Measurements from ENCODE around the gene CHRNA10.

Gene CHRNA10

DNA sequence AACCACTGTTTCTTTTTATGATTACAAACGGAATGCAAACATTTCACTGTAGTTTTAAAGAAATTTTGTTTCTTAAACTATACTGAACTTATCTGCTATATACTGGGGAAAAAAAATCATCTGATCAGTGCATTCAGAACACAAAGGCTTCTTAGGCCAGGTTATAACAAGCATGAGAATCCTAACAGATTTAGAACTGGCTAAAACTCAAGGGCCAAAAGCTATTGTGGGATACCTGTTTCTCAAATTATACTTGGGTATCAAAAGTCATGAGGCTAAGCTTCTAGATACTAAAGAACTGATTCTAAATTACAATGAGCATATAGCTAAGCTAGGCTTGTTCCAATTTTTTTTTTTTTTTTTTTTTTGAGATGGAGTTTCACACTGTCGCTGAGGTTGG is 29.7 kb upstream of the CHRNA10 start:
- no peak overlapping the region for H3K4me3 ChIP-seq (ENCODE audit: low read depth, low read length)
- TF ChIP-seq, protein P1, sequence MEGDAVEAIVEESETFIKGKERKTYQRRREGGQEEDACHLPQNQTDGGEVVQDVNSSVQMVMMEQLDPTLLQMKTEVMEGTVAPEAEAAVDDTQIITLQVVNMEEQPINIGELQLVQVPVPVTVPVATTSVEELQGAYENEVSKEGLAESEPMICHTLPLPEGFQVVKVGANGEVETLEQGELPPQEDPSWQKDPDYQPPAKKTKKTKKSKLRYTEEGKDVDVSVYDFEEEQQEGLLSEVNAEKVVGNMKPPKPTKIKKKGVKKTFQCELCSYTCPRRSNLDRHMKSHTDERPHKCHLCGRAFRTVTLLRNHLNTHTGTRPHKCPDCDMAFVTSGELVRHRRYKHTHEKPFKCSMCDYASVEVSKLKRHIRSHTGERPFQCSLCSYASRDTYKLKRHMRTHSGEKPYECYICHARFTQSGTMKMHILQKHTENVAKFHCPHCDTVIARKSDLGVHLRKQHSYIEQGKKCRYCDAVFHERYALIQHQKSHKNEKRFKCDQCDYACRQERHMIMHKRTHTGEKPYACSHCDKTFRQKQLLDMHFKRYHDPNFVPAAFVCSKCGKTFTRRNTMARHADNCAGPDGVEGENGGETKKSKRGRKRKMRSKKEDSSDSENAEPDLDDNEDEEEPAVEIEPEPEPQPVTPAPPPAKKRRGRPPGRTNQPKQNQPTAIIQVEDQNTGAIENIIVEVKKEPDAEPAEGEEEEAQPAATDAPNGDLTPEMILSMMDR (IDR thresholded peaks at IDR 0.05; ENCODE audit: insufficient read depth, low read depth, low read length, missing control alignments): no peak
- no peak for DNase-seq (ENCODE audit: low read depth)

DNA sequence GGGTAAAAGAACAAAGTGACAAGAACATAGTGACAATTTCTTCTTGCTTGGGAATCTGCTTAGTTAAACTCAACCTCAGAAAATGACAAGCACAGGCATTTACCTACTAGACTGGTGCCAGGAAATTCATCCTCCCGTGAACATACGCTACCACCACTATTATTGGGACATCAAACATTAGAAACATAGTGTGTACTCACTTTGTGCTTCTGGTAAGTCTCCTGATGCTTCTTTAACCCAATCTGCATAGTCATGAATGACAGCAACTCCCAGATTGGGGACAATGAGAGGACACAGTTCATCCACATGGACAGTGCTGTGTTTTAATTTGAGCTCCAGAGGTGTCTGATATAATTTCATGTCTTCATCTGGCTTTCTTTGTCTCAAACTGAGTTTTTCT is 29.2 kb upstream of the CHRNA10 start:
- H3K4me3 ChIP-seq (ENCODE audit: low read depth, low read length): no peak overlapping the region
- no peak for DNase-seq (ENCODE audit: low read depth)
- TF ChIP-seq, protein P1 (IDR thresholded peaks at IDR 0.05; ENCODE audit: insufficient read depth, low read depth, low read length, missing control alignments): no peak

DNA sequence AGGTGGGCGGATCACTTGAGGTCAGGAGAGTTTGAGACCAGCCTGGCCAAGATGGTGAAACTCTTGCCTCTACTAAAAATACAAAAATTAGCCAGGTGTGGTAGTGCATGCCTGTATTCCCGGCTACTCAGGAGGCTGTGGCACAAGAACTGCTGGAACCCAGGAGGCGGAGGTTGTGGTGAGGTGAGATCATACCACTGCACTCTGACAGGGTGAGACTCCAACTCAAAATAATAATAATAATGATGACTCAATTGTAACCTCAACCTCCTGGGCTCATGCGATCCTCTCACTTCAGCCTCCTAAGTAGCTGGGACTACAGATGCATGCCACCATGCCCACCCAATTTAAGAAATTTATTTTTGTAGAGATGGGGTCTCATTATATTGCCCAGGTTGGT is 15.6 kb upstream of the CHRNA10 start:
- no peak overlapping the region for H3K4me3 ChIP-seq (ENCODE audit: low read depth, low read length)
- TF ChIP-seq, protein P1 (IDR thresholded peaks at IDR 0.05; ENCODE audit: insufficient read depth, low read depth, low read length, missing control alignments): no peak
- DNase-seq (ENCODE audit: low read depth): no peak

DNA sequence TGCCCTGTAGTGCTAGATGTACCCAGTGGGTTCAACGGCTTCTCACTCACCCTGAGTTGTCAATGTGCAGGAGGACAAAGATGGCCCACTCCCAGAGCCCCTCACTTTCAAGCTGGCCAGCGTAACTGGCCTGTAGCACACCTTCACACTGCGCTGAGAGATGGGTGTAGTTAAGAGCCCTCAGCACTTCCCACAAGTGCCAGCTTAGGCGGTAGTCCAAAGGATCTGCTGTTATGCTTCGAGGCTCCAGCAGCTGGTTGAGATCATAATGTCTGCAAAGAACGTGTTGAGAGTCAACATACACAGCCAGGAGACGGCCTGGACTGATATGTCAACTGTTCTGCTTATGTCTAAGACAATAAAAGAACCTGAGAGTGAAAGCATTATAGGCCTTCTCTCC is 14.7 kb upstream of the CHRNA10 start:
- H3K4me3 ChIP-seq (ENCODE audit: low read depth, low read length): no peak overlapping the region
- TF ChIP-seq, protein P1 (IDR thresholded peaks at IDR 0.05; ENCODE audit: insufficient read depth, low read depth, low read length, missing control alignments): no peak
- DNase-seq (ENCODE audit: low read depth): no peak

DNA sequence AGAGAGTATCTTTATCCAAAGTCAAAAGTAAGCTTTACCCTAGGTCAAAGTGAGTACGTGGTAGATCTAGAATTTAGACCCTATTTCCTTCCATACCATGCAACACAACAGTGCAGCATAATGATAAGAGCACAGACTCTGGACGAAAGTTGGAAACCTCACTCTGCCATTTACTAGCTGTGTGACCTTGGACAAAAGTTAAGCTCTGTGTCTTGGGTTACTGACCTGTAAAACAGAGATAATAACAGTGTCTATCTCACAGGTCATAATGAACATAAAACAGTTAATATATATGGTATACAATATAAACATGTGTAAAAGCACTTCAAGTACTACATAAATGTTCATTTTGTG is 13.6 kb upstream of the CHRNA10 start:
- DNase-seq (ENCODE audit: low read depth): no peak
- TF ChIP-seq, protein P1 (IDR thresholded peaks at IDR 0.05; ENCODE audit: insufficient read depth, low read depth, low read length, missing control alignments): no peak
- H3K4me3 ChIP-seq (ENCODE audit: low read depth, low read length): no peak overlapping the region

DNA sequence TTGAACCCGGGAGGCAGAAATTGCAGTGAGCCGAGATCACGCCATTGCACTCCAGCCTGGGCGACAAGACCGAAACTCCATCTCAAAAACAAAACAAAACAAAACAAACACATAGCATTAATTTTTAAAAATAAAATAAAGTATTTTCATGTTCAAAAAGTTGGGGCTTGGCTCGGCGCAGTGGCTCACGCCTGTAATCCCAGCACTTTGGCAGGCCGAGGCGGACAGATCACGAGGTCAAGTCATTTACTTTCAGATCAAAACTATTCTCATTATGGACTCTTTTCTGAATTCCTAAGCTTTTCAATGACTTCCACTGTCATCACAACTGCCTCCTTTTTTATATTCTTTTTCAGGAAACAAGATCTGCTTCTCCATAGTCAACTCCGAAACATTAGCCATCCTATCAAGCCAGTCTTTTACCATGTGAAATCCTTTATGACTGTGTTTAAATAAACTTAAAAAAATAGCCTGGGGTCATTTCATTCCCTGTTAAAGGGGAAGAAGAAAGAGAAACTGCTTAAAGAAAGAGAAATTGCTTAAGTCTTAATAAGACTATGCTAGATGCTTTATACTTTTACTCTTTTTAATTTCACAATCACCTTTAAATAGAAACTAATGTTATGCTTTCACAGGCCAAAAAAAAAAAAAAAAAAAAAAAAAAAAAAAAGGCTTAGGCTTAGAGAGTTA is 13.1 kb upstream of the CHRNA10 start:
- H3K4me3 ChIP-seq (ENCODE audit: low read depth, low read length): no peak overlapping the region
- DNase-seq (ENCODE audit: low read depth): no peak
- TF ChIP-seq, protein P1 (IDR thresholded peaks at IDR 0.05; ENCODE audit: insufficient read depth, low read depth, low read length, missing control alignments): no peak

DNA sequence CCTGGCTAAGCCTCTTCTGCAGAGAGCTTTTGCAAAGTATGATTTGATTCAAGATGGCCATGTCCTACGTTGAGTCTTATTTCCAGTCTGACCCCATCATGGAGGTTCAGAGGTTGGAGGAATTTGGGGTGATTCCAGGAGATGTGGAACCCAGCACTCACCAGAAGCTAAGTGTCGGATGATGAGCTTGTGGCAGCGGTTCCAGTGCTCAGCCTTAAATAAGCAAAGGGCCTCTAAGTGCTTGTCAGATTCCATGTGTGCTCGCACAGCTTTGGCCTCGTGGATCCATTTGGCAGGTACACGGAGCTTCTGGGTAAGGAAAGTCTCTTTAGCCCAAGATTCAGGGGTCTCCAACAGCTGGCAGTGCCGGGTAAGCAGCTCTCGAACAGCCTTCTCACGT is 11.9 kb upstream of the CHRNA10 start:
- TF ChIP-seq, protein P1 (IDR thresholded peaks at IDR 0.05; ENCODE audit: insufficient read depth, low read depth, low read length, missing control alignments): no peak
- H3K4me3 ChIP-seq (ENCODE audit: low read depth, low read length): no peak overlapping the region
- no peak for DNase-seq (ENCODE audit: low read depth)
